Measurements from ENCODE around the gene ATP1B1.

ATP1B1 gene

GRCh38 chr1:169127305-169127704, 20.8 kb downstream of the ATP1B1 start:
- Histone ChIP-seq H3K4me3 (ENCODE audit: low read length) (no peak overlapping the region), H3K27ac (ENCODE audit: low read depth, low read length) (no peak overlapping the region), H3K79me2 (ENCODE audit: control insufficient read depth, low read length) (no peaks in the 10 kb centered on the region), H3F3A (ENCODE audit: control insufficient read depth, insufficient read depth) (no peaks in the 10 kb centered on the region), H3K27me3 (ENCODE audit: control insufficient read depth, low read length) (no peaks in the 10 kb centered on the region), H3K9me3 (ENCODE audit: control insufficient read depth, insufficient read depth, low read length) (no peaks in the 10 kb centered on the region), H3K4me2 (ENCODE audit: low read length) (no peak overlapping the region), H3K36me3 (ENCODE audit: control insufficient read depth, low read length) (no peaks in the 10 kb centered on the region), H3K9me2 (replicated peaks; ENCODE audit: control insufficient read depth, low read length) (no peaks in the 10 kb centered on the region), H3K4me1 (ENCODE audit: control insufficient read depth, low read length) (no peaks in the 10 kb centered on the region), H4K20me1 (ENCODE audit: control insufficient read depth, insufficient read depth, low read depth, low read length) (no peaks in the 10 kb centered on the region)
- TF ChIP-seq EZH2phosphoT487 (IDR thresholded peaks at IDR 0.05; ENCODE audit: borderline replicate concordance, low read length) (no peak), CTCF (IDR thresholded peaks at IDR 0.05; ENCODE audit: low read depth, low read length, poor library complexity, severe bottlenecking) (no peak)

- no peak overlapping the region for H3K27ac ChIP-seq (ENCODE audit: low read depth, low read length)
- H3K9me2 ChIP-seq (replicated peaks; ENCODE audit: control insufficient read depth, low read length) = no peaks in the 10 kb centered on the region
- H3F3A ChIP-seq (ENCODE audit: control insufficient read depth, insufficient read depth) = no peaks in the 10 kb centered on the region
- H3K4me3 ChIP-seq (ENCODE audit: low read length) = no peak overlapping the region
- H4K20me1 ChIP-seq (ENCODE audit: control insufficient read depth, insufficient read depth, low read depth, low read length) = no peaks in the 10 kb centered on the region
- no peaks in the 10 kb centered on the region for H3K27me3 ChIP-seq (ENCODE audit: control insufficient read depth, low read length)
- no peaks in the 10 kb centered on the region for H3K79me2 ChIP-seq (ENCODE audit: control insufficient read depth, low read length)
- no peaks in the 10 kb centered on the region for H3K9me3 ChIP-seq (ENCODE audit: control insufficient read depth, insufficient read depth, low read length)
- H3K4me2 ChIP-seq (ENCODE audit: low read length) = no peak overlapping the region
- TF ChIP-seq CTCF (IDR thresholded peaks at IDR 0.05; ENCODE audit: low read depth, low read length, poor library complexity, severe bottlenecking) (no peak), EZH2phosphoT487 (IDR thresholded peaks at IDR 0.05; ENCODE audit: borderline replicate concordance, low read length) (no peak)
- H3K36me3 ChIP-seq (ENCODE audit: control insufficient read depth, low read length) = no peaks in the 10 kb centered on the region
- no peaks in the 10 kb centered on the region for H3K4me1 ChIP-seq (ENCODE audit: control insufficient read depth, low read length)
These were observed 22.1 kb downstream of the ATP1B1 start for GRCh38 chr1:169128562-169128961.

GRCh38 chr1:169129109-169129784, 22.8 kb downstream of the ATP1B1 start:
- H3K4me3 ChIP-seq (ENCODE audit: low read length) = no peak overlapping the region
- no peak overlapping the region for H3K27ac ChIP-seq (ENCODE audit: low read depth, low read length)
- H3K9me2 ChIP-seq (replicated peaks; ENCODE audit: control insufficient read depth, low read length) = no peaks in the 10 kb centered on the region
- no peaks in the 10 kb centered on the region for H3K79me2 ChIP-seq (ENCODE audit: control insufficient read depth, low read length)
- no peaks in the 10 kb centered on the region for H3K36me3 ChIP-seq (ENCODE audit: control insufficient read depth, low read length)
- H3F3A ChIP-seq (ENCODE audit: control insufficient read depth, insufficient read depth) = no peaks in the 10 kb centered on the region
- H3K9me3 ChIP-seq (ENCODE audit: control insufficient read depth, insufficient read depth, low read length) = no peaks in the 10 kb centered on the region
- no peaks in the 10 kb centered on the region for H4K20me1 ChIP-seq (ENCODE audit: control insufficient read depth, insufficient read depth, low read depth, low read length)
- H3K4me2 ChIP-seq (ENCODE audit: low read length) = no peak overlapping the region
- no peaks in the 10 kb centered on the region for H3K27me3 ChIP-seq (ENCODE audit: control insufficient read depth, low read length)
- TF ChIP-seq CTCF (IDR thresholded peaks at IDR 0.05; ENCODE audit: low read depth, low read length, poor library complexity, severe bottlenecking) = no peak
- TF ChIP-seq EZH2phosphoT487 (IDR thresholded peaks at IDR 0.05; ENCODE audit: borderline replicate concordance, low read length) = no peak
- H3K4me1 ChIP-seq (ENCODE audit: control insufficient read depth, low read length) = no peaks in the 10 kb centered on the region

All from DOHH2 (cell line).